Peyer's patch (tissue), 4 donors: ENCODE measurements around the gene CASP5.

Experiments
- CTCF ChIP-seq, 6 experiments: fragments of 450-650 bp in 4 of 6; fragments of 200-600 bp in 2 of 6; sonication (generic) in 1 of 6; IDR thresholded peaks; one replicate each; pipeline ENCODE4 v1.5.1; 2017 to 2019; ENCODE audit warnings: antibody characterized with exemption in 6 of 6, mild to moderate bottlenecking in 3 of 6, moderate library complexity in 1 of 6
- POLR2A ChIP-seq, 2 donors: fragments of 450-650 bp; IDR thresholded peaks; one replicate each; pipeline ENCODE4 v1.5.1; 2017; ENCODE audit warnings: antibody characterized with exemption in 2 of 2, mild to moderate bottlenecking in 2 of 2, moderate library complexity in 2 of 2

GRCh38 chr11:104967534-104968354 is 55.2 kb downstream of the CASP5 start:
- TF ChIP-seq CTCF (IDR thresholded peaks at IDR 0.05) (no peak), POLR2A (IDR thresholded peaks at IDR 0.05) (no peak)
